Neural cell (in vitro differentiated cells): ENCODE data around the gene ADPRHL1. TPM values are rescaled to one million over a fixed set of nuclear protein-coding genes. Genes with fewer than 3 reads are reported as not detected.

Experiments used
- H2AFZ ChIP-seq: fragments of 200-600, 300-800 bp; sonication (generic), shearing (Covaris generic); 2 replicates; pipeline ENCODE4 v1.6.0; 2014; ENCODE audit warnings: low read depth, mild to moderate bottlenecking, antibody characterized with exemption, low read length, moderate library complexity
- H3F3A ChIP-seq: fragments of 200-600 bp; shearing (Covaris generic); 2 replicates; pipeline ENCODE4 v1.6.1; 2016; ENCODE audit warnings: mild to moderate bottlenecking, moderate library complexity, mixed read lengths, antibody characterized with exemption, low read length; ENCODE audit not compliant: insufficient read depth, poor library complexity, severe bottlenecking
- H3K27ac ChIP-seq: fragments of 200-600, 300-800 bp; sonication (generic), shearing (Covaris generic); 2 replicates; pipeline ENCODE4 v1.5.1; 2014; ENCODE audit warnings: mild to moderate bottlenecking, low read length, moderate library complexity
- H3K27me3 ChIP-seq: fragments of 300-800, 200-600 bp; sonication (generic), shearing (Covaris generic); 2 replicates; pipeline ENCODE4 v1.6.0; 2014; ENCODE audit warnings: mild to moderate bottlenecking, low read depth, low read length, moderate library complexity; ENCODE audit not compliant: insufficient read depth
- H3K36me3 ChIP-seq: fragments of 300-800, 200-600 bp; sonication (generic), shearing (Covaris generic); 2 replicates; pipeline ENCODE4 v1.5.1; 2014; ENCODE audit warnings: mild to moderate bottlenecking, antibody characterized with exemption, low read length, moderate library complexity; ENCODE audit not compliant: insufficient read depth
- H3K4me2 ChIP-seq: fragments of 300-800, 200-600 bp; sonication (generic), shearing (Covaris generic); 2 replicates; pipeline ENCODE4 v1.6.0; 2014; ENCODE audit warnings: mild to moderate bottlenecking, low read length
- H3K4me3 ChIP-seq: fragments of 300-800, 200-600 bp; sonication (generic), shearing (Covaris generic); 2 replicates; pipeline ENCODE4 v1.5.1; 2014; ENCODE audit warnings: mild to moderate bottlenecking, low read length, moderate library complexity
- H3K79me2 ChIP-seq: fragments of 200-600 bp; shearing (Covaris generic); replicated peaks from 2 replicates; pipeline ENCODE4 v1.6.0; 2014; ENCODE audit warnings: mild to moderate bottlenecking, low read length, moderate library complexity; ENCODE audit not compliant: insufficient read depth
- H3K9ac ChIP-seq: fragments of 300-800, 200-600 bp; sonication (generic), shearing (Covaris generic); 2 replicates; pipeline ENCODE4 v1.6.1; 2016; ENCODE audit warnings: mild to moderate bottlenecking, low read length, mixed read lengths
- H3K9me2 ChIP-seq: fragments of 200-600 bp; shearing (Covaris generic); 2 replicates; pipeline ENCODE4 v1.6.1; 2016; ENCODE audit warnings: mild to moderate bottlenecking, low read length, mixed read lengths; ENCODE audit not compliant: insufficient read depth
- H3K9me3 ChIP-seq: fragments of 200-600, 300-800 bp; sonication (generic), shearing (Covaris generic); 2 replicates; pipeline ENCODE4 v1.6.1; 2016; ENCODE audit warnings: mild to moderate bottlenecking, mixed run types, low read length, moderate library complexity, mixed read lengths
- H4K20me1 ChIP-seq: fragments of 200-600 bp; shearing (Covaris generic); 2 replicates; pipeline ENCODE4 v1.6.1; 2016; ENCODE audit warnings: mild to moderate bottlenecking, mixed run types; ENCODE audit not compliant: insufficient read depth
- CTCF ChIP-seq: fragments of 450-650 bp; IDR thresholded peaks from 2 replicates; pipeline ENCODE4 v1.5.1; 2014; ENCODE audit warnings: antibody characterized with exemption, mild to moderate bottlenecking, moderate library complexity; ENCODE audit not compliant: poor library complexity, severe bottlenecking
- EP300 ChIP-seq: fragments of 450-650 bp; conservative IDR thresholded peaks from 2 replicates; pipeline ENCODE4 v1.6.1; 2014; ENCODE audit warnings: antibody characterized with exemption, mild to moderate bottlenecking, moderate library complexity; ENCODE audit not compliant: poor library complexity, severe bottlenecking
- EZH2 ChIP-seq: fragments of 200-600, 300-800 bp; shearing (Covaris generic), sonication (generic); IDR thresholded peaks from 2 replicates; pipeline ENCODE4 v1.6.1; 2014; ENCODE audit warnings: antibody characterized with exemption, low read length, borderline replicate concordance, mild to moderate bottlenecking; ENCODE audit not compliant: insufficient read depth, poor library complexity, severe bottlenecking
- MXI1 ChIP-seq: fragments of 450-650 bp; conservative IDR thresholded peaks from 2 replicates; pipeline ENCODE4 v1.6.1; 2014; ENCODE audit warnings: antibody characterized with exemption, mild to moderate bottlenecking; ENCODE audit not compliant: poor library complexity, severe bottlenecking
- POLR2AphosphoS5 ChIP-seq: IDR thresholded peaks from 2 replicates; pipeline ENCODE4 v1.6.1; 2012
- RAD21 ChIP-seq: fragments of 450-650 bp; conservative IDR thresholded peaks from 2 replicates; pipeline ENCODE4 v1.6.1; 2014; ENCODE audit warnings: antibody characterized with exemption, mild to moderate bottlenecking, moderate library complexity
- SMC3 ChIP-seq: fragments of 450-650 bp; conservative IDR thresholded peaks from 2 replicates; pipeline ENCODE4 v1.6.1; 2014; ENCODE audit warnings: antibody characterized with exemption, mild to moderate bottlenecking, moderate library complexity; ENCODE audit not compliant: poor library complexity
- TAF1 ChIP-seq: IDR thresholded peaks from 2 replicates; pipeline ENCODE4 v1.6.1; 2012; ENCODE audit warnings: low read depth
- polyA plus RNA-seq: library from polyadenylated mRNA; depleted of rRNA; stranded (reverse); fragments of >200 nt; gene quantifications from 2 replicates; pipeline ENCODE4 v1.2.3, GENCODE V29; 2014
- TF ChIP-seq, protein P1 (sequence below): IDR thresholded peaks from 2 replicates; pipeline ENCODE4 v1.6.1; 2012; ENCODE audit warnings: borderline replicate concordance

The ADPRHL1 gene
- polyA plus RNA-seq, 1 donor from 2014 or later: 1.1 TPM

DNA sequence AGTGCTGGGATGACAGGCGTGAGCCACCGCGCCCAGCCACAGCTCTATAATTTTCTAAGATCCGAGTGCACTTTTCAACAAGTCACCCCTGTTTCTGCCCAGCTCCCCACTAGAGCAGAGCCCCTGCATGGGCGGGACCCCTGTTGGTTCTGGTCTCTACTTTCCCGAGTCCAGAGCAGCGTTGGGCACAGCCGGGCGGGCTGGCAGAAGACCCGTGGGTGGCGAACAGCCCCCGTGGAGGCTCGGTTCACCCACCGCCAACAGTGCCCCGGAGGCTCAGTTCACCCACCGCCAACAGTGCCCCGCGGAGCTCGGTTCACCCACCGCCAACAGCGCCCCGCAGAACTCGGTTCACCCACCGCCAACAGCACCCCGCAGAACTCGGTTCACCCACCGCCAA is 40.8 kb downstream of the ADPRHL1 start:
- Histone ChIP-seq H3K36me3 (no peaks in the 10 kb centered on the region), H3K9me2 (no peaks in the 10 kb centered on the region), H3K27me3 (no peaks in the 10 kb centered on the region), H3K27ac (no peak overlapping the region), H4K20me1 (no peaks in the 10 kb centered on the region), H3F3A (no peaks in the 10 kb centered on the region), H3K9me3 (no peaks in the 10 kb centered on the region), H3K4me3 (no peak overlapping the region), H2AFZ (no peak overlapping the region), H3K79me2 (no peaks in the 10 kb centered on the region), H3K4me2 (no peak overlapping the region), H3K9ac (no peak overlapping the region)
- no peak for TF ChIP-seq POLR2AphosphoS5
- TF ChIP-seq EZH2: no peak
- no peak for TF ChIP-seq TAF1
- TF ChIP-seq RAD21: no peak
- TF ChIP-seq MXI1: no peak
- TF ChIP-seq EP300: no peak
- TF ChIP-seq CTCF: no peak
- no peak for TF ChIP-seq SMC3
- TF ChIP-seq, protein P1, sequence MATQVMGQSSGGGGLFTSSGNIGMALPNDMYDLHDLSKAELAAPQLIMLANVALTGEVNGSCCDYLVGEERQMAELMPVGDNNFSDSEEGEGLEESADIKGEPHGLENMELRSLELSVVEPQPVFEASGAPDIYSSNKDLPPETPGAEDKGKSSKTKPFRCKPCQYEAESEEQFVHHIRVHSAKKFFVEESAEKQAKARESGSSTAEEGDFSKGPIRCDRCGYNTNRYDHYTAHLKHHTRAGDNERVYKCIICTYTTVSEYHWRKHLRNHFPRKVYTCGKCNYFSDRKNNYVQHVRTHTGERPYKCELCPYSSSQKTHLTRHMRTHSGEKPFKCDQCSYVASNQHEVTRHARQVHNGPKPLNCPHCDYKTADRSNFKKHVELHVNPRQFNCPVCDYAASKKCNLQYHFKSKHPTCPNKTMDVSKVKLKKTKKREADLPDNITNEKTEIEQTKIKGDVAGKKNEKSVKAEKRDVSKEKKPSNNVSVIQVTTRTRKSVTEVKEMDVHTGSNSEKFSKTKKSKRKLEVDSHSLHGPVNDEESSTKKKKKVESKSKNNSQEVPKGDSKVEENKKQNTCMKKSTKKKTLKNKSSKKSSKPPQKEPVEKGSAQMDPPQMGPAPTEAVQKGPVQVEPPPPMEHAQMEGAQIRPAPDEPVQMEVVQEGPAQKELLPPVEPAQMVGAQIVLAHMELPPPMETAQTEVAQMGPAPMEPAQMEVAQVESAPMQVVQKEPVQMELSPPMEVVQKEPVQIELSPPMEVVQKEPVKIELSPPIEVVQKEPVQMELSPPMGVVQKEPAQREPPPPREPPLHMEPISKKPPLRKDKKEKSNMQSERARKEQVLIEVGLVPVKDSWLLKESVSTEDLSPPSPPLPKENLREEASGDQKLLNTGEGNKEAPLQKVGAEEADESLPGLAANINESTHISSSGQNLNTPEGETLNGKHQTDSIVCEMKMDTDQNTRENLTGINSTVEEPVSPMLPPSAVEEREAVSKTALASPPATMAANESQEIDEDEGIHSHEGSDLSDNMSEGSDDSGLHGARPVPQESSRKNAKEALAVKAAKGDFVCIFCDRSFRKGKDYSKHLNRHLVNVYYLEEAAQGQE: no peak

DNA sequence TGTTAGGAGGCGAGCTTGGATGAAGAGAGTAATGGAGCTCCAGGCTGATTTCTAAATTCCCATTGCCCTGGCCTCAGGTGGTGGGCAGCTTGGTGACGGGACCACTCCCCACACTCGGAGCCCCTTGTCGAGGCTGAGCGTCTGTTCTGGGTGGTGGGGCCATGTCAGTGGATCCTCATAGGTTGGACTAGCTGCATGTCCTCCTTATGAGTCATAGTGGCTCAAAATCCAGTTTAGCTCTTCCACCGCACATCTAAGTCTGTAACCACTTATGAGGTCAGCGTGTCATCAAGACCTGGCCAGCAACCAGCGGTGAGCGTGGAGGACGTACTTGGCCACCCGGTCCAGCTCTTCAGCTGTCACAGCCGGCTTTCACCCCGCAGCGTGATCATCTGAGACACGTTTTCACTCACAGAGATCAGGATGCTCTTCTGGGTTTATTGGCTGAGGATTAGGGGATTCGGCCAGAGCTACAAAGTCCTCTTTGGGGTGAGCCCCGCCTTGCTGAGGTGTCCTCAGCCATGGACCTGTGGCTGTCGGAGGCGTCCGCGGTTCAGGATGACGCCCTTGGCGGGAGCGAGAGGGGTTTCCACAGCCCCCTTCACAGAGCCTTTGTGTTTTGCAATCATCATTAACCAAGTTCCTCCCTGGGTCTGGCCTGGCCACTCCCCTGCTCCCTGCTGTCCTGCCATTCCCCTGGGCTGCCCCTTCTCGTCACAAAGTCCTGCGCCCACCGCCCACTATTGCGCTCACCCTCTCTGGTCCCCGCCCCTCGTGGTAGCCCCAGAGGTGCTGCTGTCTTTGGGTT is 41.9 kb downstream of the ADPRHL1 start:
- Histone ChIP-seq H3K9ac (no peak overlapping the region), H3K36me3 (no peaks in the 10 kb centered on the region), H3K27ac (no peak overlapping the region), H3K27me3 (no peaks in the 10 kb centered on the region), H2AFZ (no peak overlapping the region), H3K9me2 (no peaks in the 10 kb centered on the region), H3K4me2 (no peak overlapping the region), H3K79me2 (no peaks in the 10 kb centered on the region), H3K4me3 (no peak overlapping the region), H3F3A (no peaks in the 10 kb centered on the region), H4K20me1 (no peaks in the 10 kb centered on the region), H3K9me3 (no peaks in the 10 kb centered on the region)
- TF ChIP-seq MXI1 (no peak), SMC3 (no peak), EP300 (no peak), TAF1 (no peak), CTCF (no peak), POLR2AphosphoS5 (no peak), EZH2 (no peak), RAD21 (no peak)
- TF ChIP-seq, protein P1: no peak
